Keratinocyte (primary cell): ENCODE data around the gene SHCBP1. TPM values are rescaled to one million over a fixed set of nuclear protein-coding genes. Genes with fewer than 3 reads are reported as not detected.
A peak's percentile ranks its signal among the peaks of the same experiment; 100 is the strongest.
"Not testable (repeated sequence)": the region's sequence is repeated elsewhere in the genome, so short reads cannot be mapped to it uniquely, and the experiment has no call there.

Experiments used
- DNase-seq: peaks from one replicate; pipeline ENCODE4 v3.0.0-alpha.2; 2011; ENCODE audit warnings: low read depth, missing footprints, low spot score
- FAIRE-seq: peaks from 2 replicates; lab custom pipeline; 2011; peaks lifted over from hg19 to GRCh38; lab: Jason Lieb, UNC
- H2AFZ ChIP-seq: 2 replicates; pipeline ENCODE4 v1.6.0; 2012; ENCODE audit warnings: low read length, control low read depth, inconsistent platforms; ENCODE audit not compliant: control insufficient read depth
- H3K27ac ChIP-seq: 2 replicates; pipeline ENCODE4 v1.5.1; 2011; ENCODE audit warnings: low read length; ENCODE audit not compliant: control insufficient read depth, insufficient read depth
- H3K27me3 ChIP-seq: 3 replicates; pipeline ENCODE4 v1.6.0; 2011; ENCODE audit warnings: low read length; ENCODE audit not compliant: control insufficient read depth, insufficient read depth; ENCODE audit errors: extremely low read depth
- H3K36me3 ChIP-seq, 2 experiments: 2 replicates in 1 of 2; 3 replicates in 1 of 2; pipeline ENCODE4 v1.5.1; 2011; ENCODE audit warnings: low read length in 2 of 2, mild to moderate bottlenecking in 1 of 2; ENCODE audit not compliant: control insufficient read depth in 2 of 2, insufficient read depth in 2 of 2; ENCODE audit errors: extremely low read depth in 1 of 2
- H3K4me1 ChIP-seq: 3 replicates; pipeline ENCODE4 v1.5.1; 2011; ENCODE audit warnings: low read length; ENCODE audit not compliant: control insufficient read depth, insufficient read depth; ENCODE audit errors: extremely low read depth
- H3K4me2 ChIP-seq: 3 replicates; pipeline ENCODE4 v1.6.0; 2011; ENCODE audit warnings: low read depth, low read length; ENCODE audit not compliant: control insufficient read depth, insufficient read depth; ENCODE audit errors: extremely low read depth
- H3K4me3 ChIP-seq, 3 experiments: fragments of 200-600 bp in 1 of 3; sonication (generic) in 1 of 3; 2 replicates in 2 of 3; 3 replicates in 1 of 3; pipeline ENCODE4 v1.5.1; 2011 to 2016; ENCODE audit warnings: low read length in 3 of 3, mild to moderate bottlenecking in 3 of 3, control low read depth in 2 of 3, inconsistent platforms in 1 of 3, low read depth in 1 of 3, mixed read lengths in 1 of 3, mixed run types in 1 of 3, moderate library complexity in 1 of 3; ENCODE audit not compliant: control insufficient read depth in 2 of 3, insufficient read depth in 2 of 3; ENCODE audit errors: extremely low read depth in 1 of 3
- H3K79me2 ChIP-seq: 2 replicates; pipeline ENCODE4 v1.6.0; 2012; ENCODE audit warnings: low read length; ENCODE audit not compliant: control insufficient read depth, insufficient read depth
- H3K9ac ChIP-seq: 3 replicates; pipeline ENCODE4 v1.6.0; 2011; ENCODE audit warnings: low read length; ENCODE audit not compliant: control insufficient read depth, insufficient read depth; ENCODE audit errors: extremely low read depth
- H3K9me1 ChIP-seq: 3 replicates; pipeline ENCODE4 v1.6.0; 2011; ENCODE audit warnings: low read length; ENCODE audit not compliant: control insufficient read depth, insufficient read depth; ENCODE audit errors: extremely low read depth
- H3K9me3 ChIP-seq: 2 replicates; pipeline ENCODE4 v1.5.1; 2012; ENCODE audit warnings: low read depth, low read length; ENCODE audit not compliant: control insufficient read depth
- H4K20me1 ChIP-seq: 3 replicates; pipeline ENCODE4 v1.6.0; 2011; ENCODE audit warnings: low read length; ENCODE audit not compliant: control insufficient read depth, insufficient read depth; ENCODE audit errors: extremely low read depth
- EZH2 ChIP-seq: IDR thresholded peaks from one replicate; pipeline ENCODE4 v1.6.1; 2012; ENCODE audit warnings: inconsistent platforms, mild to moderate bottlenecking, low read length, moderate library complexity
- dilution Hi-C: fragments of 300-500 bp; cut with MboI; formaldehyde crosslinking; loops from one replicate; pipeline ENCODE4 v1.7.0; 2020; ENCODE audit warnings: low sequenced_read_pairs; ENCODE audit not compliant: extremely low pct_ligation_motif_present
- polyA plus RNA-seq, 5 experiments: library from polyadenylated mRNA; depleted of rRNA in 3 of 5; stranded (reverse) in 3 of 5; stranded (forward) in 1 of 5; unstranded in 1 of 5; fragments of >200 nt; gene quantifications; 1 replicate in 1 of 5; 2 replicates in 3 of 5; 3 replicates in 1 of 5; pipeline versions ENCODE4 v1.2.1 to v1.2.3, GENCODE V29; 2011 to 2012; ENCODE audit warnings: missing spikeins in 2 of 5, low read depth in 1 of 5, low replicate concordance in 1 of 5
- TF ChIP-seq, protein P1 (sequence below), 3 experiments: IDR thresholded peaks in 1 of 3; conservative IDR thresholded peaks in 1 of 3; optimal IDR thresholded peaks in 1 of 3; 2 replicates in 2 of 3; 3 replicates in 1 of 3; pipeline versions ENCODE3 to v1.5.1; 2011; ENCODE audit warnings: low read length in 3 of 3, mild to moderate bottlenecking in 3 of 3, moderate library complexity in 2 of 3, control low read depth in 1 of 3, inconsistent platforms in 1 of 3; ENCODE audit not compliant: insufficient read depth in 2 of 3; ENCODE audit errors: extremely low read depth in 1 of 3

Gene SHCBP1
- polyA plus RNA-seq, 1 donor (not counting 4 experiments of a cell fraction or from before 2014, with no cell fraction given): 18.0 TPM

- H3K27ac ChIP-seq, H3K4me2 ChIP-seq, H3K4me1 ChIP-seq, dilution Hi-C loops, H2AFZ ChIP-seq, H4K20me1 ChIP-seq, H3K36me3 ChIP-seq, DNase-seq, H3K9me3 ChIP-seq, H3K9me1 ChIP-seq, H3K9ac ChIP-seq, H3K4me3 ChIP-seq, H3K27me3 ChIP-seq: not testable (repeated sequence)
- peaks cover 21% of the 10 kb centered on the region for H3K79me2 ChIP-seq
- FAIRE-seq: peak; percentile 36
These were observed 2.1 kb upstream of the SHCBP1 start for GRCh38 chr16:46623246-46623645.

GRCh38 chr16:46621934-46622676 is 926 bp upstream of the SHCBP1 start:
- FAIRE-seq: no peak
- dilution Hi-C loops: no loop called here
- no peak for TF ChIP-seq EZH2
- TF ChIP-seq, protein P1, sequence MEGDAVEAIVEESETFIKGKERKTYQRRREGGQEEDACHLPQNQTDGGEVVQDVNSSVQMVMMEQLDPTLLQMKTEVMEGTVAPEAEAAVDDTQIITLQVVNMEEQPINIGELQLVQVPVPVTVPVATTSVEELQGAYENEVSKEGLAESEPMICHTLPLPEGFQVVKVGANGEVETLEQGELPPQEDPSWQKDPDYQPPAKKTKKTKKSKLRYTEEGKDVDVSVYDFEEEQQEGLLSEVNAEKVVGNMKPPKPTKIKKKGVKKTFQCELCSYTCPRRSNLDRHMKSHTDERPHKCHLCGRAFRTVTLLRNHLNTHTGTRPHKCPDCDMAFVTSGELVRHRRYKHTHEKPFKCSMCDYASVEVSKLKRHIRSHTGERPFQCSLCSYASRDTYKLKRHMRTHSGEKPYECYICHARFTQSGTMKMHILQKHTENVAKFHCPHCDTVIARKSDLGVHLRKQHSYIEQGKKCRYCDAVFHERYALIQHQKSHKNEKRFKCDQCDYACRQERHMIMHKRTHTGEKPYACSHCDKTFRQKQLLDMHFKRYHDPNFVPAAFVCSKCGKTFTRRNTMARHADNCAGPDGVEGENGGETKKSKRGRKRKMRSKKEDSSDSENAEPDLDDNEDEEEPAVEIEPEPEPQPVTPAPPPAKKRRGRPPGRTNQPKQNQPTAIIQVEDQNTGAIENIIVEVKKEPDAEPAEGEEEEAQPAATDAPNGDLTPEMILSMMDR (optimal IDR thresholded peaks at IDR 0.05 in 1 of 3, IDR thresholded peaks at IDR 0.05 in 1 of 3, conservative IDR thresholded peaks at IDR 0.05 in 1 of 3; ENCODE audit: extremely low read depth in 1 of 3, insufficient read depth in 2 of 3, low read length in 3 of 3): no peak
- Histone ChIP-seq H4K20me1 (no peaks in the 10 kb centered on the region), H3K27ac (no peak overlapping the region), H3K9me1 (no peaks in the 10 kb centered on the region), H3K4me1 (peaks cover 3% of the 10 kb centered on the region), H3K79me2 (peaks cover 21% of the 10 kb centered on the region), H3K27me3 (no peaks in the 10 kb centered on the region), H3K9me3 (no peaks in the 10 kb centered on the region), H2AFZ (no peak overlapping the region), H3K4me2 (peak overlapping the region; percentile 87), H3K9ac (no peak overlapping the region), H3K4me3 (no peak overlapping the region), H3K36me3 (no peaks in the 10 kb centered on the region)
- DNase-seq: no peak
